ENCODE measurements around the gene CD22. TPM values are rescaled to one million over a fixed set of nuclear protein-coding genes. Genes with fewer than 3 reads are reported as not detected.

Gene CD22
- total and polyA plus RNA-seq, 4 donors: 0.15 to 4.1 (median 1.3) TPM

- H3K27me3 ChIP-seq (ENCODE audit: control insufficient read depth in 4 of 4, insufficient read depth in 4 of 4, low read length in 3 of 4): no peaks in the 10 kb centered on the region
- no peak for TF ChIP-seq HNF4G (IDR thresholded peaks at IDR 0.05)
- TF ChIP-seq YY1 (IDR thresholded peaks at IDR 0.05): no peak
- TF ChIP-seq SP1 (IDR thresholded peaks at IDR 0.05): no peak
- TF ChIP-seq NR2F2 (IDR thresholded peaks at IDR 0.05): no peak
- no peak for TF ChIP-seq GABPA (IDR thresholded peaks at IDR 0.05 in 1 of 2, conservative IDR thresholded peaks at IDR 0.05 in 1 of 2)
- DNase-seq (ENCODE audit: low spot score): no peak
- H3K4me3 ChIP-seq (ENCODE audit: low read depth in 1 of 3, low read length in 3 of 3): no peak overlapping the region
- H3K4me1 ChIP-seq (ENCODE audit: control insufficient read depth in 4 of 4, insufficient read depth in 4 of 4, low read length in 3 of 4): peaks cover 0 to 3% (median under 1%) of the 10 kb centered on the region in 4 donors
- no peak overlapping the region for H3K9ac ChIP-seq (ENCODE audit: low read depth in 1 of 2, low read length in 2 of 2)
- 93% methylated on average over 12 of the region's 12 CpGs for WGBS
- no peaks in the 10 kb centered on the region for H3K9me3 ChIP-seq (ENCODE audit: control insufficient read depth in 4 of 4, low read length in 3 of 4)
- no peak overlapping the region for H3K27ac ChIP-seq (ENCODE audit: low read depth in 1 of 2, low read length in 2 of 2)
- H3K36me3 ChIP-seq (ENCODE audit: control insufficient read depth in 4 of 4, insufficient read depth in 3 of 4, low read depth in 1 of 4, low read length in 3 of 4): no peaks in the 10 kb centered on the region
Observed at GRCh38 chr19:35375505-35376307, 46.7 kb downstream of the CD22 start.

- TF ChIP-seq REST (IDR thresholded peaks at IDR 0.05) (no peak), EGR1 (IDR thresholded peaks at IDR 0.05; ENCODE audit: low read depth in 2 of 2) (no peak), HNF4G (IDR thresholded peaks at IDR 0.05) (no peak), MAX (IDR thresholded peaks at IDR 0.05) (no peak)
- no peaks in the 10 kb centered on the region for H3K27me3 ChIP-seq (ENCODE audit: control insufficient read depth in 4 of 4, insufficient read depth in 4 of 4, low read length in 3 of 4)
- no peak for DNase-seq (ENCODE audit: low spot score)
- no peak overlapping the region for H3K9ac ChIP-seq (ENCODE audit: low read depth in 1 of 2, low read length in 2 of 2)
- H3K4me3 ChIP-seq (ENCODE audit: low read depth in 1 of 3, low read length in 3 of 3): no peak overlapping the region
- H3K27ac ChIP-seq (ENCODE audit: low read depth in 1 of 2, low read length in 2 of 2): no peak overlapping the region
- H3K36me3 ChIP-seq (ENCODE audit: control insufficient read depth in 4 of 4, insufficient read depth in 3 of 4, low read depth in 1 of 4, low read length in 3 of 4): no peaks in the 10 kb centered on the region
- H3K9me3 ChIP-seq (ENCODE audit: control insufficient read depth in 4 of 4, low read length in 3 of 4): no peaks in the 10 kb centered on the region
- 33% methylated on average over 1 of the region's 1 CpG for WGBS
- peaks cover 0 to 5% (median under 1%) of the 10 kb centered on the region in 4 donors for H3K4me1 ChIP-seq (ENCODE audit: control insufficient read depth in 4 of 4, insufficient read depth in 4 of 4, low read length in 3 of 4)
Observed at GRCh38 chr19:35377656-35378055, 48.7 kb downstream of the CD22 start.

- Histone ChIP-seq H3K27ac (ENCODE audit: low read depth in 1 of 2, low read length in 2 of 2) (no peak overlapping the region), H3K9ac (ENCODE audit: low read depth in 1 of 2, low read length in 2 of 2) (no peak overlapping the region), H3K9me3 (ENCODE audit: control insufficient read depth in 4 of 4, low read length in 3 of 4) (no peaks in the 10 kb centered on the region), H3K27me3 (ENCODE audit: control insufficient read depth in 4 of 4, insufficient read depth in 4 of 4, low read length in 3 of 4) (no peaks in the 10 kb centered on the region), H3K4me1 (ENCODE audit: control insufficient read depth in 4 of 4, insufficient read depth in 4 of 4, low read length in 3 of 4) (peaks cover 0 to 5% (median under 1%) of the 10 kb centered on the region in 4 donors), H3K36me3 (ENCODE audit: control insufficient read depth in 4 of 4, insufficient read depth in 3 of 4, low read depth in 1 of 4, low read length in 3 of 4) (no peaks in the 10 kb centered on the region), H3K4me3 (ENCODE audit: low read depth in 1 of 3, low read length in 3 of 3) (no peak overlapping the region)
- no peak for DNase-seq (ENCODE audit: low spot score)
- TF ChIP-seq NR2F2 (IDR thresholded peaks at IDR 0.05) (no peak), FOXA2 (IDR thresholded peaks at IDR 0.05) (no peak), MAX (IDR thresholded peaks at IDR 0.05) (no peak), GABPA (IDR thresholded peaks at IDR 0.05 in 1 of 2, conservative IDR thresholded peaks at IDR 0.05 in 1 of 2) (no peak), TAF1 (conservative IDR thresholded peaks at IDR 0.05) (no peak), FOXA1 (IDR thresholded peaks at IDR 0.05) (no peak), SP1 (IDR thresholded peaks at IDR 0.05) (no peak), RAD21 (IDR thresholded peaks at IDR 0.05) (no peak), CTCF (IDR thresholded peaks at IDR 0.05; ENCODE audit: low read depth, low read length, missing input control) (no peak), HNF4G (IDR thresholded peaks at IDR 0.05) (no peak), EGR1 (IDR thresholded peaks at IDR 0.05; ENCODE audit: low read depth in 2 of 2) (no peak), REST (IDR thresholded peaks at IDR 0.05) (no peak), ZBTB33 (IDR thresholded peaks at IDR 0.05) (no peak)
- 96% methylated on average over 3 of the region's 3 CpGs for WGBS
Observed at GRCh38 chr19:35378356-35378755, 49.4 kb downstream of the CD22 start.
